IMR-90 (cell line): ENCODE results near the gene FN3KRP. TPM values are rescaled to one million over a fixed set of nuclear protein-coding genes. Genes with fewer than 3 reads are reported as not detected.

ENCODE experiments used
- ATAC-seq: fragments of 200-7000 bp; cut with Tn5 transposase; 2 replicates; pipeline ENCODE4 v1.9.1; 2020; ENCODE audit warnings: low read depth, mild to moderate bottlenecking, moderate library complexity
- BruUV-seq: library from RNA; stranded (reverse); fragments of 400-500 nt; replicated peaks from 2 replicates; lab custom pipeline; 2021; lab: Mats Ljungman, UMichigan
- CTCF ChIA-PET: fragments of 300-600 bp; formaldehyde crosslinking; extraction: SDS; loops from one replicate; lab custom pipeline; 2021; ENCODE audit warnings: antibody characterized with exemption; lab: Yijun Ruan, JAX
- POLR2A ChIA-PET: fragments of 300-600 bp; sonication (Branson Sonifier 250); formaldehyde crosslinking; loops from one replicate; lab custom pipeline; 2022; ENCODE audit warnings: antibody characterized with exemption; ENCODE audit not compliant: unreplicated experiment; lab: Charles Lee
- DNase-seq: peaks from one replicate; pipeline ENCODE4 v3.0.0; 2013
- H2AFZ ChIP-seq: replicated peaks from 2 replicates; pipeline ENCODE3; 2013; ENCODE audit warnings: low read length, mild to moderate bottlenecking; ENCODE audit not compliant: poor library complexity
- H2AK5ac ChIP-seq: 2 replicates; pipeline ENCODE4 v1.6.1; 2013; ENCODE audit warnings: low read depth, low read length, inconsistent platforms
- H2AK9ac ChIP-seq: replicated peaks from 2 replicates; pipeline ENCODE3; 2013; ENCODE audit warnings: mild to moderate bottlenecking, low read depth, low read length, moderate library complexity; ENCODE audit not compliant: poor library complexity
- H2BK120ac ChIP-seq: 2 replicates; pipeline ENCODE4 v1.6.1; 2013; ENCODE audit warnings: low read depth, low read length, inconsistent platforms
- H2BK15ac ChIP-seq: 3 replicates; pipeline ENCODE4 v1.6.1; 2013; ENCODE audit warnings: low read depth, low read length, inconsistent platforms
- H2BK20ac ChIP-seq: 2 replicates; pipeline ENCODE4 v1.6.1; 2013; ENCODE audit warnings: low read depth, mild to moderate bottlenecking, inconsistent platforms, low read length, moderate library complexity
- H2BK5ac ChIP-seq: 2 replicates; pipeline ENCODE4 v1.6.1; 2013; ENCODE audit warnings: mild to moderate bottlenecking, low read depth, low read length, inconsistent platforms; ENCODE audit not compliant: poor library complexity, severe bottlenecking
- H3K14ac ChIP-seq: replicated peaks from 2 replicates; pipeline ENCODE4 v1.6.1; 2013; ENCODE audit warnings: low read depth, low read length, inconsistent platforms
- H3K18ac ChIP-seq: 2 replicates; pipeline ENCODE4 v1.6.1; 2013; ENCODE audit warnings: low read depth, low read length, control low read depth
- H3K23ac ChIP-seq: 2 replicates; pipeline ENCODE4 v1.6.1; 2013; ENCODE audit warnings: low read depth, low read length, inconsistent platforms
- H3K27ac ChIP-seq: 2 replicates; pipeline ENCODE4 v1.5.1; 2013; ENCODE audit warnings: mild to moderate bottlenecking, control low read depth, low read length; ENCODE audit not compliant: insufficient read depth
- H3K27me3 ChIP-seq: 2 replicates; pipeline ENCODE4 v1.6.1; 2013; ENCODE audit warnings: low read length; ENCODE audit not compliant: control insufficient read depth, insufficient read depth
- H3K36me3 ChIP-seq: 2 replicates; pipeline ENCODE4 v1.6.1; 2013; ENCODE audit warnings: low read length, mixed read lengths; ENCODE audit not compliant: control insufficient read depth, insufficient read depth
- H3K4ac ChIP-seq: 2 replicates; pipeline ENCODE4 v1.6.1; 2013; ENCODE audit warnings: low read depth, low read length, inconsistent platforms
- H3K4me1 ChIP-seq: 2 replicates; pipeline ENCODE4 v1.6.1; 2013; ENCODE audit warnings: low read length, mixed read lengths; ENCODE audit not compliant: control insufficient read depth, insufficient read depth
- H3K4me2 ChIP-seq: 2 replicates; pipeline ENCODE4 v1.6.1; 2013; ENCODE audit warnings: low read depth, mild to moderate bottlenecking, control low read depth, low read length, moderate library complexity
- H3K4me3 ChIP-seq: 2 replicates; pipeline ENCODE4 v1.5.1; 2013; ENCODE audit warnings: low read depth, mild to moderate bottlenecking, control low read depth, low read length, moderate library complexity; ENCODE audit not compliant: insufficient read depth
- H3K56ac ChIP-seq: 2 replicates; pipeline ENCODE4 v1.6.1; 2013; ENCODE audit warnings: low read length, inconsistent platforms; ENCODE audit not compliant: insufficient read depth; ENCODE audit errors: extremely low read depth
- H3K79me1 ChIP-seq, 2 experiments: 2 replicates each; pipeline ENCODE4 v1.6.1; 2013; ENCODE audit warnings: low read length in 2 of 2, inconsistent platforms in 1 of 2, low read depth in 1 of 2
- H3K9ac ChIP-seq: 2 replicates; pipeline ENCODE4 v1.6.1; 2013; ENCODE audit warnings: low read depth, low read length, control low read depth
- H3K9me1 ChIP-seq: 2 replicates; pipeline ENCODE4 v1.6.1; 2013; ENCODE audit warnings: low read length, inconsistent platforms; ENCODE audit not compliant: insufficient read depth
- H3K9me3 ChIP-seq: 2 replicates; pipeline ENCODE4 v1.6.1; 2013; ENCODE audit warnings: low read length; ENCODE audit not compliant: control insufficient read depth, insufficient read depth
- H4K20me1 ChIP-seq: 2 replicates; pipeline ENCODE4 v1.6.1; 2013; ENCODE audit warnings: low read length, inconsistent platforms; ENCODE audit not compliant: insufficient read depth
- H4K5ac ChIP-seq: 2 replicates; pipeline ENCODE4 v1.6.1; 2013; ENCODE audit warnings: mild to moderate bottlenecking, low read depth, low read length, control low read depth
- H4K8ac ChIP-seq, 2 experiments: 2 replicates each; pipeline ENCODE4 v1.6.1; 2013; ENCODE audit warnings: low read depth in 2 of 2, low read length in 2 of 2, control low read depth in 1 of 2, inconsistent platforms in 1 of 2
- H4K91ac ChIP-seq: 2 replicates; pipeline ENCODE4 v1.6.1; 2013; ENCODE audit warnings: low read depth, low read length, inconsistent platforms; ENCODE audit not compliant: insufficient read depth
- ELK1 ChIP-seq: fragments of 150-350 bp; IDR thresholded peaks from 2 replicates; pipeline ENCODE4 v1.6.1; 2016; ENCODE audit warnings: low read depth, mild to moderate bottlenecking, low read length, moderate library complexity, borderline replicate concordance
- FOS ChIP-seq: fragments of 150-350 bp; IDR thresholded peaks from 2 replicates; pipeline ENCODE4 v1.6.1; 2016; ENCODE audit warnings: low read depth, low read length
- MAFK ChIP-seq: IDR thresholded peaks from 2 replicates; pipeline ENCODE4 v1.6.1; 2012; ENCODE audit warnings: low read depth, low read length, improper control_type of control experiment
- RAD21 ChIP-seq: IDR thresholded peaks from 2 replicates; pipeline ENCODE4 v1.6.1; 2012; ENCODE audit warnings: low read length, improper control_type of control experiment
- RCOR1 ChIP-seq: IDR thresholded peaks from 2 replicates; pipeline ENCODE4 v1.6.1; 2012; ENCODE audit warnings: mild to moderate bottlenecking, low read length, improper control_type of control experiment; ENCODE audit not compliant: insufficient replicate concordance
- SMC3 ChIP-seq: fragments of 150-350 bp; IDR thresholded peaks from 2 replicates; pipeline ENCODE4 v1.6.1; 2016; ENCODE audit warnings: low read depth, mild to moderate bottlenecking, antibody characterized with exemption, low read length, moderate library complexity
- WGBS, 2 experiments: methylation state at CpG; one replicate each; pipeline versions ENCODE4 v1.1.5 to v1.1.7; 2013; ENCODE audit warnings: missing lambda C conversion rate in 2 of 2; ENCODE audit not compliant: insufficient read length in 1 of 2; ENCODE audit errors: extremely low coverage in 2 of 2; 5-methylcytosine and 5-hydroxymethylcytosine counted together
- dilution Hi-C: fragments of 300-500 bp; cut with HindIII; formaldehyde crosslinking; loops from one replicate; pipeline ENCODE4 v1.14.3; 2018; ENCODE audit warnings: low sequenced_read_pairs; ENCODE audit not compliant: unreplicated experiment
- in situ Hi-C: fragments of 300-500 bp; cut with MboI; formaldehyde crosslinking; loops from 3 replicates; pipeline ENCODE4 v1.14.3; 2019; ENCODE audit warnings: low sequenced_read_pairs, inconsistent platforms, mixed read lengths
- intact Hi-C: fragments of 100-400 bp; cut with micrococcal nuclease; formaldehyde crosslinking; loops from 2 replicates; pipeline ENCODE4 v1.10.0; 2022
- polyA plus RNA-seq, 3 experiments: library from polyadenylated mRNA; depleted of rRNA; stranded (reverse); fragments of >200 nt; gene quantifications; 2 replicates each; pipeline ENCODE4 v1.2.3, GENCODE V29; 2012; ENCODE audit warnings: low replicate concordance in 1 of 3
- total RNA-seq: library from RNA; depleted of rRNA; stranded (reverse); fragments of >200 nt; gene quantifications from 2 replicates; pipeline ENCODE4 v1.2.3, GENCODE V29; 2012

FN3KRP gene
- total and polyA plus RNA-seq, 2 of the 4 experiments (the other 2 are of a cell fraction): 18.6 to 20.3 TPM

- Histone ChIP-seq H4K20me1 (no peaks in the 10 kb centered on the region), H3K4ac (no peak overlapping the region), H3K4me2 (no peak overlapping the region), H2BK20ac (no peak overlapping the region), H3K14ac (no peak overlapping the region), H2BK15ac (no peak overlapping the region), H4K91ac (no peak overlapping the region), H2AFZ (no peak overlapping the region), H3K56ac (no peak overlapping the region), H2BK5ac (no peak overlapping the region), H3K9me3 (peaks cover 2% of the 10 kb centered on the region; the same call in 1 of the 2 replicates), H3K36me3 (no peaks in the 10 kb centered on the region; the same call in 1 of the 2 replicates), H3K9ac (no peak overlapping the region), H2AK9ac (no peak overlapping the region), H3K27ac (no peak overlapping the region), H2BK120ac (no peak overlapping the region), H3K23ac (no peak overlapping the region), H4K8ac (no peak overlapping the region), H3K79me1 (no peaks in the 10 kb centered on the region), H3K4me3 (no peak overlapping the region), H2AK5ac (no peak overlapping the region), H3K4me1 (no peaks in the 10 kb centered on the region), H3K18ac (no peak overlapping the region), H3K27me3 (no peaks in the 10 kb centered on the region), H4K5ac (no peak overlapping the region), H3K9me1 (no peaks in the 10 kb centered on the region)
- dilution Hi-C loops: no loop called here
- intact Hi-C loops: no loop called here
- in situ Hi-C loops: no loop called here
- no TSS peak for BruUV-seq
- ATAC-seq: no peak
- POLR2A ChIA-PET: no interaction called here
- DNase-seq: no peak
- WGBS, 2 experiments: 100% methylated on average over 3 of the region's 19 CpGs; no CpG with 5 or more reads in 1 of the 2 experiments
- no peak for TF ChIP-seq FOS
- no peak for TF ChIP-seq RAD21
- no peak for TF ChIP-seq MAFK
- no peak for TF ChIP-seq ELK1
- no peak for TF ChIP-seq SMC3
- TF ChIP-seq RCOR1: no peak
- CTCF ChIA-PET: no interaction called here
Observed at GRCh38 chr17:82686366-82687324, 29.9 kb upstream of the FN3KRP start.
